Ovary (tissue), 3 donors: ENCODE data around the gene MYLIP.

Source experiments
- EP300 ChIP-seq: sonication (generic); formaldehyde crosslinking; IDR thresholded peaks from one replicate; pipeline ENCODE4 v1.6.1; 2017; ENCODE audit warnings: antibody characterized with exemption
- POLR2A ChIP-seq: fragments of 450-650 bp; IDR thresholded peaks from one replicate; pipeline ENCODE4 v1.6.1; 2017; ENCODE audit warnings: antibody characterized with exemption, mild to moderate bottlenecking, moderate library complexity
- TF ChIP-seq, protein P1 (sequence below), 3 donors: fragments of 450-650 bp in 2 of 3; fragments of 200-600 bp in 1 of 3; IDR thresholded peaks; one replicate each; pipeline versions ENCODE4 v1.5.1 to v1.8.0; 2016 to 2022; ENCODE audit warnings: antibody characterized with exemption in 3 of 3, mild to moderate bottlenecking in 1 of 3
- donor health status: DM: no; HTN: no; CAD: no.

DNA sequence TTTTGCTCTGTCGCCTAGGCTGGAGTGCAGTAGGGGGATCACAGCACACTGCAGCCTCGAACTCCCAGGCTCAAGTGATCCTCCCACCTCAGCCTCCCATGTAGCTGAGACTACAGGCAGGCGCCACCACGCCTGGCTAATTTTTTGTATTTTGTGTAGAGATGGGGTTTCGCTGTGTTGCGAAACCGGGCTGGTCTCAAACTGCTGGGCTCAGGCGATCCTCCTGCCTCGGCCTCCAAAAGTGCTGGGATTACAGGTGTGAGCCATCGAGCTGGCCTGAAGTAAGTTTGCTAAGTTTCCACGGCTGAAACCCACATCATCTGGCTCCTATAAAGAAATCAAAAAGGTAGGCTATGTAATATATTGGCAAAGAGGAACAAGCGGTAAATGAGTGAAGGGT lies 1.4 kb upstream of the MYLIP start:
- TF ChIP-seq, protein P1, sequence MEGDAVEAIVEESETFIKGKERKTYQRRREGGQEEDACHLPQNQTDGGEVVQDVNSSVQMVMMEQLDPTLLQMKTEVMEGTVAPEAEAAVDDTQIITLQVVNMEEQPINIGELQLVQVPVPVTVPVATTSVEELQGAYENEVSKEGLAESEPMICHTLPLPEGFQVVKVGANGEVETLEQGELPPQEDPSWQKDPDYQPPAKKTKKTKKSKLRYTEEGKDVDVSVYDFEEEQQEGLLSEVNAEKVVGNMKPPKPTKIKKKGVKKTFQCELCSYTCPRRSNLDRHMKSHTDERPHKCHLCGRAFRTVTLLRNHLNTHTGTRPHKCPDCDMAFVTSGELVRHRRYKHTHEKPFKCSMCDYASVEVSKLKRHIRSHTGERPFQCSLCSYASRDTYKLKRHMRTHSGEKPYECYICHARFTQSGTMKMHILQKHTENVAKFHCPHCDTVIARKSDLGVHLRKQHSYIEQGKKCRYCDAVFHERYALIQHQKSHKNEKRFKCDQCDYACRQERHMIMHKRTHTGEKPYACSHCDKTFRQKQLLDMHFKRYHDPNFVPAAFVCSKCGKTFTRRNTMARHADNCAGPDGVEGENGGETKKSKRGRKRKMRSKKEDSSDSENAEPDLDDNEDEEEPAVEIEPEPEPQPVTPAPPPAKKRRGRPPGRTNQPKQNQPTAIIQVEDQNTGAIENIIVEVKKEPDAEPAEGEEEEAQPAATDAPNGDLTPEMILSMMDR (IDR thresholded peaks at IDR 0.05): no peak
- no peak for TF ChIP-seq POLR2A
- TF ChIP-seq EP300: no peak
